ENCODE results near the gene MED13.

DNA sequence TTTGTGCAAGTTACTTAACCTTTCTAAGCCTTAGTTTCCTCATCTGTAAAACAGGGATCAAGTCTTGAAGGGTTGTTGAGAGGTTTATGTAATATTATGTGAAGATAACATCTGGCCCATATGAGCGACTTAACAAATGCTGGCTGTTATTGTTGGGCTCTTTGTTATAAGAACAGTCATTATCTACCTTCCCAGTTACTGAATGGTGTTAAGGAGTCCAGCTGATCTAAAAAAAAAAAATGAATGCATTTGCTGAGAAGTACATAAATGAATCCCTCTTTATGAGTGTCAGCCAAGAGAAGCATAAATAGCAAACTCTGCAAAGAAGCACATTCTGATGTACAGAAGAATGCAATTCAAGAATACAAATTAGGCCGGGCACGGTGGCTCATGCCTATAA, 24.3 kb upstream of the MED13 start:
- TF ChIP-seq EZH2 (IDR thresholded peaks at IDR 0.05; ENCODE audit: insufficient read depth, poor library complexity, severe bottlenecking) (no peak), EZH2phosphoT487 (IDR thresholded peaks at IDR 0.05; ENCODE audit: insufficient read depth, low read depth) (no peak)
